ENCODE data around the gene CASK.

DNA sequence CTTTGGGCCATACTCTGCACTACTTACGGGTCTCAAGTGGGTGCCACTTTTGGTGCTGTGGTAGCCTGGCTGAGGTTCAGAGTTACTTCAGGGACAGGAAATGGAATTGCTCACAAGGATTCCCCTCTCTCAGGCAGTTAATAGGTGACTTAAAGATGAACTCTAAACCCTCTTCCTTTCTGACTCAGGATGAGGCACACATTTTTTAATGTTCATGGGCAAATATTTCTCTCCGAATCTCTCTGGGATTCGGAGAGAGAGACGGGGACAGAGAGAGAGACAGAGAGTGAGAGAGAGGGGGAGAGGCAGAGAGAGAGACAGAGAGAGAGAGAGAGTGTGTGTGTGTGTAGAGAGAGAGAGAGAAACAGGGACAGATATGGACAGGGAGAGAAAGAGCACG, 396.4 kb downstream of the CASK start:
- TF ChIP-seq, protein P1, sequence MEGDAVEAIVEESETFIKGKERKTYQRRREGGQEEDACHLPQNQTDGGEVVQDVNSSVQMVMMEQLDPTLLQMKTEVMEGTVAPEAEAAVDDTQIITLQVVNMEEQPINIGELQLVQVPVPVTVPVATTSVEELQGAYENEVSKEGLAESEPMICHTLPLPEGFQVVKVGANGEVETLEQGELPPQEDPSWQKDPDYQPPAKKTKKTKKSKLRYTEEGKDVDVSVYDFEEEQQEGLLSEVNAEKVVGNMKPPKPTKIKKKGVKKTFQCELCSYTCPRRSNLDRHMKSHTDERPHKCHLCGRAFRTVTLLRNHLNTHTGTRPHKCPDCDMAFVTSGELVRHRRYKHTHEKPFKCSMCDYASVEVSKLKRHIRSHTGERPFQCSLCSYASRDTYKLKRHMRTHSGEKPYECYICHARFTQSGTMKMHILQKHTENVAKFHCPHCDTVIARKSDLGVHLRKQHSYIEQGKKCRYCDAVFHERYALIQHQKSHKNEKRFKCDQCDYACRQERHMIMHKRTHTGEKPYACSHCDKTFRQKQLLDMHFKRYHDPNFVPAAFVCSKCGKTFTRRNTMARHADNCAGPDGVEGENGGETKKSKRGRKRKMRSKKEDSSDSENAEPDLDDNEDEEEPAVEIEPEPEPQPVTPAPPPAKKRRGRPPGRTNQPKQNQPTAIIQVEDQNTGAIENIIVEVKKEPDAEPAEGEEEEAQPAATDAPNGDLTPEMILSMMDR (conservative IDR thresholded peaks at IDR 0.05; ENCODE audit: low read depth, low read length): no peak
- TF ChIP-seq EZH2 (IDR thresholded peaks at IDR 0.05; ENCODE audit: borderline replicate concordance, low read depth, low read length, poor library complexity, severe bottlenecking): no peak

Measured in A673 (cell line).